Activated CD8-positive, alpha-beta memory T cell treated with anti-CD3 and anti-CD28 coated beads for 36 hours (primary cell): Measurements from ENCODE around the gene KRIT1. TPM values are rescaled to one million over a fixed set of nuclear protein-coding genes. Genes with fewer than 3 reads are reported as not detected.
"Not testable (repeated sequence)": the region's sequence is repeated elsewhere in the genome, so short reads cannot be mapped to it uniquely, and the experiment has no call there.

ENCODE experiments used
- CTCF ChIA-PET: fragments of 350-600 bp; sonication (Branson Sonifier 250); formaldehyde crosslinking; loops from one replicate; lab custom pipeline; 2021; ENCODE audit warnings: antibody characterized with exemption; lab: Charles Lee
- POLR2A ChIA-PET: fragments of 350-600 bp; sonication (Branson Sonifier 250); formaldehyde crosslinking; loops from one replicate; lab custom pipeline; 2021; ENCODE audit warnings: antibody characterized with exemption; lab: Charles Lee
- total RNA-seq, 2 experiments: library from RNA; stranded (reverse); gene quantifications; one replicate each; pipeline ENCODE4 v1.2.3, GENCODE V29; 2021

The KRIT1 gene
- total RNA-seq, 2 experiments from 2014 or later: 38.2 to 39.7 TPM

GRCh38 chr7:92253251-92253650 is 7.5 kb upstream of the KRIT1 start:
- ChIA-PET CTCF (no interaction called here), POLR2A (no interaction called here)

DNA sequence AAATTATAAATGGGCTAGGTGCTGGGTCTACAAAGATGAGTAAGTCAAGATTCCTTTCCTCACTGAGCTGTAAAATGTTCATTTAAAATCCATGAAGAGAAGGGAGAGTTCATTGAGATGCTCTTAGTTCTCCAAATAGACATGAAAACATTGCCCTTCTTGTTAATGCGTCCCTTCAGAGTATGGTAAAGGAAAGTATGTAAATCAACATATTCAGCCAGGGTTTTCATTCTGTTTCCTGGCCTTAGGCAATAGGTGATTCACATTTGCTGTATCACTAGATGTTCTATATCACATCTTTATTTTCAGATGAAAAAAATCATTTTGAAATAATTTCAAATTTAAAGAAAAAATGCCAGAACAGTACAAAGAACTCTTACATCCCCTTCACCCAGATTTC is 5.5 kb upstream of the KRIT1 start:
- CTCF ChIA-PET: no interaction called here

DNA sequence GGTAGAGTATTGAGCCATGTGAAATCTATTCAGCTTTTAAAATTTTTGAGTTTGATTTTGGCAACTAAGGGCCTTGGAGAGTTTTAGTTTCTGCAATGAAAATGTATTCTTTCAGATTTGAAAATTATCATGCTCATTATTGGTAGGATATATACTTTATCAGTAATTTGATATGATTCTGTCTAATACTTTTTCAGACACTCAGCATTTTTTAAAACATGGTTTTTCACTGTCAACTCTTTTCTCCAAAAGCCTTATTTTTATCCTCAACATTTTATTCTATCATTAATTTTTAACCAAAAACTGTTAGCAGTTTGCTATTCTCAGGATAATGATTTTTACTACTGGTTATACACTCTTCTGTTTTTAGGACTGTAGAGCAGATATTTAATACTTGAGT is 4.9 kb upstream of the KRIT1 start:
- ChIA-PET POLR2A (interaction anchor here (0.8 kb wide), 1 partner anchor 15 kb away, joined by 3 read pairs; no protein-coding TSS in a partner anchor), CTCF (no interaction called here)

More for the DNA sequence above, 5.5 kb upstream of the KRIT1 start:
- POLR2A ChIA-PET: no interaction called here

GRCh38 chr7:92246360-92247101 is 817 bp upstream of the KRIT1 start:
- ChIA-PET POLR2A (interaction anchor here (1.0 to 2.8 kb wide), 3 partner anchors 67 to 201 kb away, joined by 3 to 18 read pairs (median 9); partner anchors contain the start of genes CYP51A1, GATAD1 and LRRD1), CTCF (interaction anchor here (1.0 to 1.4 kb wide), 2 partner anchors 123 to 201 kb away, joined by 3 to 8 read pairs; partner anchors contain the start of gene GATAD1)

DNA sequence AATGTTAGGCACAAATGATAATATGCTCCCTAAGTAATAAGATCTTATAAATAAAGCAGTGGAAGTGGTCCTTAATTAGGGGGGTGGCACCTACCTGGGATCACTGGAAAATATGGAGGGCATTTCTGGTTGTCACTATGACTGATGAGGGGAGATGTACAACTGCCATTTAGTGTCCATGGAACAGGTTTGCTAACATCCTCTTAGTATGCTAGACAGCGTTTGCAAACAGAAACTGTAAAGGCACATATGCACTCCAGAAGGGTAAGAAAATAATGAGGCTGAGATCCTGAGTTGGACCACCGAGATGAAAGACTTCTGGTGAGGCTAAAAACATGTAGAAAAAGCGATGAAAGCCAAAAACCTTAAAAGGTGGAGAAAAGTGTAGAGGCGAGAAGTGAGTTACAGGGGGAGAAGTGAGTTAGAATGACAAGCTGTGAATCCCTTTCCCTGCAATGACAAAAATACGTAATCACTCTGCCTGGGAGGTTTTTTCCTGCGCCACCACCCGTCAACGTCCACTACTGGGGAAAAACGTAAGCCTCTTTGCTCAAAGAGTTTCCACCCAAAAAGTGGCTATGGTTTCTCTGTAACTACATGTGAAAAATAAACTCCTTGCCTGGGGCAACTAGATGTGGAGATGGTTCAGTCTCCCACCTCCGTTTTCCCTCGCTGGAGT is 767 bp downstream of the KRIT1 start:
- ChIA-PET CTCF (interaction anchor here (1.0 to 1.4 kb wide), 2 partner anchors 121 to 203 kb away, joined by 3 to 8 read pairs; partner anchors contain the start of gene GATAD1), POLR2A (interaction anchor here (0.5 to 2.8 kb wide), 3 partner anchors 46 to 284 kb away, joined by 4 to 18 read pairs (median 5); partner anchors contain the start of genes GATAD1, PEX1 and RBM48)

DNA sequence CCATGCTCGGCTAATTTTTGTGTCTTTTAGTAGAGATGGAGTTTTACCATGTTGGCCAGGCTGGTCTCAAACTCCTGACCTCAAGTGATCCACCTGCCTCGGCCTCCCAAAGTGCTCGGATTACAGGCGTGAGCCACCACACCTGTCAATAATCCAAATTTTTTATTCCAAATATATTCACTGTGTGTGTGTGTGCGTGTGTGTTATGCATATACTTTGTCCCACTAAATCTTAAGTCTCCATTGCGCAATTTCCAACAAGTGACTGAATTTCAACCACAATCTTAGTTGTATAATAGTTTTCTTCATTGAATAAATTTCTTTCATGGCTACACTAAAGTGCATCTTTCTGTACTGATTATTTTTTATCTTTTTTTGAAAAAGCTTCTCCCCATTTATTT is 2.7 kb downstream of the KRIT1 start:
- POLR2A ChIA-PET: no interaction called here
- CTCF ChIA-PET: no interaction called here

- POLR2A ChIA-PET: no interaction called here
- CTCF ChIA-PET: no interaction called here
Observed at GRCh38 chr7:92230547-92230946, 15.2 kb downstream of the KRIT1 start.

DNA sequence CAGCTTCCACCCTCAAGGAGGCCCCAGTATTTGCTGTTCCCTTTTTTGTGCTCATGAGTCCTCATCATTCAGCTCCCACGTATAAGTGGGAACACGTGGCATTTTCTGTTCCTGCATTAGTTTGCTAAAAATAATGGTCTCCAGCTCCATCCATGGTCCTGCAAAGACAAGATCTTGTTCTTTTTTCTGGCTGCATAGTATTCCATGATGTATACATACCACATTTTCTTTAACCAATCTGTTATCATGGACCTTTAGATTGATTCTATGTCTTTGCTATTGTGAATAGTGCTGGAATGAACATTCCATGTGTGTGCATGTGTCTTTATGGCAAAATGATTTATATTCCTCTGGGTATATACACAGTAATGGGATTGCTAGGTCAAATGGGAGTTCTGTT is 17.0 kb downstream of the KRIT1 start:
- CTCF ChIA-PET: no interaction called here

DNA sequence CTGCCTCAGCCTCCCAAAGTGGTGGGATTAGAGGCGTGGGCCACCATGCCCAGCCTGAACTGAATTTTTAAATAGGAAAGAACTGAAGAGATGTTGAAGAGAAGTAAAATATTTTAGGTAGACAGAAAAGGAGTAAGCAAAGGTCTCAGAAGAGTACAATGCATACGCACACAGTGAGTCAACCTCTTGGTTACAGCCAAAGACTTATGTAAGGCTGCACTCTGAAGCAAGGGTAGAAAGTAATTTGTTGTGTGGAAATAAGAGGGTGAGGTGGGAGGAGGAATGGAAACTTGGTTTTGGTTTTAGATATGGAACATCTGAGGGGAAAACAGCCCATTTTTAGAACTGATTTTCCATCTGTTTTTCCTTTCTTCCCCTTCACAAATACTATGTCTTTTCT is 17.6 kb downstream of the KRIT1 start:
- ChIA-PET POLR2A (no interaction called here), CTCF (no interaction called here)

More for the DNA sequence above, 17.0 kb downstream of the KRIT1 start:
- POLR2A ChIA-PET: no interaction called here

DNA sequence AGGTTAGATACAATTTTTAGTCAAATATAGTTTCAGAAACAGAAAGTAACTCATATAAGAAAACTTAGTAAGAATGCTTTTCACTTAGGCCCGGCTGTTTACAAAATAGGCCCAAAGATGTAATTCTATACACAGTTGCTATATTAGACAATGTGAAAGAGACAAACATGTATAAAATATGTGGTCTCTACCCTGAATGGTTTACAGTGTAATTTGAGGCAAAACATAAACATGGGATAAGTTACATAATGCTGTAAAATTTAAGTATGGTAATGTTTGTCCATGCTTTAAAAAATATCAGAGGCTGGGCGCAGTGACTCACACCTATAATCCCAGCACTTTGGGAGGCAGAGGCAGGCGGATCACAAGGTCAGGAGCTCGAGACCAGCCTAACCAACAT is 18.7 kb downstream of the KRIT1 start:
- CTCF ChIA-PET: no interaction called here
- POLR2A ChIA-PET: no interaction called here

- ChIA-PET POLR2A (no interaction called here), CTCF (no interaction called here)
Observed at GRCh38 chr7:92221766-92222165, 23.9 kb downstream of the KRIT1 start.

GRCh38 chr7:92206672-92207071 is 39.0 kb downstream of the KRIT1 start:
- ChIA-PET POLR2A (no interaction called here), CTCF (interaction anchor here (0.7 to 1.0 kb wide), 3 partner anchors 15 to 60 kb away, joined by 3 to 5 read pairs (median 4); no protein-coding TSS in a partner anchor)

DNA sequence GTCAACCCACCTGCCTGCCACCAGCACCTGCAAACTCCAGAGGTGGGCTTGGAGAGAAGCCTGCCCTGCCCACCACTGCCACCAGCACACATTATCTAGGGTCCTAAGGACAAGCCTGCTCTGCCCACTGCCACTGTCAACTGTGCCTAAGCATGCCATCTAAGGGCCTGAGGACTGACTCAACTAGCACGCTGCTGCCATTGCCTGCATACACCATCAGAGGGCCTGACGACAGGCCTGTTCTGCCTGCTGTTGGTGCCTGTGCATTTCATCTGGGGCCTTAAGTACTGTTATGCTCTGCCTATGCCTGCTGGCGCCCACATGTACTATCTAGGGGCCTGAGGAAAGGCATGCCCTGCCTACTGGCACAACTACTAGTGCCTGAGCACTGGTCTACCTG is 39.7 kb downstream of the KRIT1 start:
- CTCF ChIA-PET: no interaction called here

DNA sequence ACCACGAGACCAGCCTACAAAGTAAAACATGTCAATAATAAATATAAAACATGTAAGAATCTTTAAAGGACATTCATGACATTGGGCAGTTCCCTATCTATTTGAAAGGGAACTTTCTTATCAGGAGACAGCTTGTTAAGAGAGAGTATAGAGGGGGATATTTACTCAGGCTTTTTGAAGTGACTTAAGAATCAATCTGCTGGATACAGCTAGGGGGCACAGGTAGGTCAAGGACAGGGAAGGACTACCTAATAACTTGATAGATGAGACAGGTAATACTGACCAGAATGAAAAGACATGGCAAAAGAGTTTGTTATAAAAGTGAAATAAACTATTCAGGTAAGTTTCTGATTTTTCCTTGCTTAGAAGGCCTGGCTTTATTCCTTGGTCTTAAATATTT is 44.9 kb downstream of the KRIT1 start:
- CTCF ChIA-PET: no interaction called here
- POLR2A ChIA-PET: no interaction called here

More for the DNA sequence above, 39.7 kb downstream of the KRIT1 start:
- POLR2A ChIA-PET: no interaction called here

GRCh38 chr7:92192326-92192725 is 53.4 kb downstream of the KRIT1 start:
- ChIA-PET POLR2A (no interaction called here), CTCF (interaction anchor here (0.6 kb wide), 1 partner anchor 15 kb away, joined by 3 read pairs; no protein-coding TSS in a partner anchor)

- CTCF ChIA-PET, POLR2A ChIA-PET: not testable (repeated sequence)
Observed at GRCh38 chr7:92189246-92189645, 56.5 kb downstream of the KRIT1 start.

- CTCF ChIA-PET, POLR2A ChIA-PET: not testable (repeated sequence)
Observed at GRCh38 chr7:92184294-92184693, 61.4 kb downstream of the KRIT1 start.

DNA sequence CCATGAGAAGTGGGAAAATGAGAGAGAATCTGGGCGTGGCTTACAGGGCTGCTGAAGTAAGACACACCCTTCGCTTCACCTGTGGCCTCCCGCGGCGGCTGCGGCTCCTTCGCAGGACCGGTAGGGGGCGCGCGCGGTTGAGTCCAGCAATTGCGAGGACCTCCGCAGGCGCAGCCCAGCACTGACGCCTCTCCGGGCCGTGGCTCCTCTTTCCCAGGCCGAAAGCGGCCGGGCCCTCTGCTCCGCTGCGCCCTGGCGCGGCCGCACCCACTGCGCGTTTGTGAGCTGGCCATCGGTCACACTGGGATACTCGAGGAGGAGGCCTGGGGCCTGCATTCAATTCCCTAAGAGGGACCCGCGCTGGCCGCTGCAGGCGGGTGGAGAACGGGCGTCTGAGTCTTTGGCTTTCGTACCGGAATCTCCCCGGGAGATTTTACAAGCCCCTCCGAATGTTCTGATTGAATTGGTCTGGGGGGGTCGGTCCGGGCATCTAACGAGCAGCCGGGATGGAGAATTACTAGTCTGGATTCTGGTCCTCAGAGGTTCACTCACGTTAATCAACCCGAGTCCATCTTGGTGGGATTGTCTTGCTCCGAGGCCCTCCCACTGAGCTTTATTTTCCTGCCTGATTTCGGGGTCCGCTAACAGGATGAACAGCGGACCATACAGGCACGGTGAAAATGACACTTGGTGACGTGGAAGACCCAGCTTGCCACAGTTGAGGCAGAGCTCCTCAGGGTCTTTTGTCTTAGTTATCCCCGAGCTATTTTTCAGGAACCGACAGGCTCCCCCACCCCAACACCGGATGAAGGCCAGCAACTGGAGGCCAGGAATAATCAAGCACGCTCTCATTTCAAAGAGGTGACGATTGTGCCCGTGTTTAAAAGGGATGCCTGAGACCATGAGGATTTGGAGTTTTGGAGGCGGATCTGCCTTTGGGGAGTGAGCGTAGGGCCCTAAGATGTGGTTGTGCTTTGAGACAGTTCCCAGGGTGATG is 66.5 kb downstream of the KRIT1 start, which contains the start of gene LRRD1:
LRRD1 (minus strand) TSS at position 215 of the 997 bp plus-strand sequence. CDS start 13,940 bp downstream, outside the sequence.
- CTCF ChIA-PET: interaction anchor here (0.9 to 1.5 kb wide), 5 partner anchors 12 to 282 kb away, joined by 3 to 5 read pairs (median 3); partner anchors contain the start of gene GATAD1
- POLR2A ChIA-PET: interaction anchor here (0.8 to 1.0 kb wide), 3 partner anchors 67 to 269 kb away, joined by 3 to 4 read pairs (median 3); partner anchors contain the start of genes ANKIB1, GATAD1 and KRIT1

- CTCF ChIA-PET: interaction anchor here (0.5 kb wide), 1 partner anchor 32 kb away, joined by 5 read pairs; no protein-coding TSS in a partner anchor
Observed at GRCh38 chr7:92177362-92177761, 68.4 kb downstream of the KRIT1 start.

More at GRCh38 chr7:92177362-92177761, 68.4 kb downstream of the KRIT1 start:
- POLR2A ChIA-PET: no interaction called here
